Activated T-cell treated with anti-CD3 and anti-CD28 coated beads for 48 hours (primary cell): ENCODE results near the gene PIP4P1.

ENCODE experiments used
- DNase-seq: peaks from one replicate; pipeline ENCODE4 v3.0.0-alpha.2; 2020; ENCODE audit warnings: low read depth

PIP4P1 gene

DNA sequence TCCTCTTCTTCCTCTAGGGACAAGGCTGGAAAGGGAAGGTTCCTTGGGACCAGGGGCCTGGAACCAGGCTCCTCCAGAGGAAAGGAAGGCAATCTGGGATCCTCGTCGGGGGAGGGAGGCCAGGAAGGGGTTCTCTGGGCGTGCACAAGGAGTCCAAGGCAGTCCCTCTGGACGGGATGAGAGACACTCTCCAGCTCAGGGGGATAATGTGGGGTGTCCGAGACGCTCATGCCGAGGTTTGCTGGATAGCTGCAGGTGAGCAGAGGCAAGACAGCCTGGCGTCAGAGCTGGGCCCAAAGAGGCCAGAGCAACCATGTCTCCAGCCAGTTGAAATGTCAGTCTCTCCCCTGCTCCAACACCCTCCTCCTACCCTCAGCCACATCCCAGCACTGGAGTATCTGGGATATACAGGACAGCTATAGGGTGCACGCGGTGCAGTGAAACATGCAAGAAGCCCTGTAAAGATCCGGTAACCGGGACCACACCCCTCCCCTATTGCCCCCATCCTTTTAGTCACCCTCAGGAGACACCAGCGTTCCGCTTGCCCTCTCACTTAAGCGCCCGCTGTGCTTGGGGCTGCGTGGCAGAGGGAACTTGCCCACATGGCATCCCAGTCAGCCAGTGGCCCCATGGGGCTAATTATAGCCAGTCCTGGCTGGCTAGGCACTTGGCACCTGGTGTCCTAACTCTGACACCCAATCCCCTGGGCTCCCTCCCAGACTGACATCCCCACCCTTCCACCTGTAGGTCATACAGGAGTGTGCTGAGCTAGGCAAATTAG is 25.5 kb downstream of the PIP4P1 start, which contains the start of gene KLHL33:
Gene KLHL33, minus strand, starts transcription at position 585 of the 781 bp plus-strand sequence. Its CDS starts 355 bp downstream, at position 230.
- DNase-seq = no peak

- DNase-seq = no peak
Measured at GRCh38 chr14:20434701-20435581, 26.3 kb downstream of the PIP4P1 start.

GRCh38 chr14:20429801-20430669 is 31.2 kb downstream of the PIP4P1 start:
- DNase-seq = no peak

- no peak for DNase-seq
Measured at GRCh38 chr14:20428802-20429201, 32.4 kb downstream of the PIP4P1 start.

- no peak for DNase-seq
Measured at GRCh38 chr14:20428010-20428365, 33.2 kb downstream of the PIP4P1 start.

DNA sequence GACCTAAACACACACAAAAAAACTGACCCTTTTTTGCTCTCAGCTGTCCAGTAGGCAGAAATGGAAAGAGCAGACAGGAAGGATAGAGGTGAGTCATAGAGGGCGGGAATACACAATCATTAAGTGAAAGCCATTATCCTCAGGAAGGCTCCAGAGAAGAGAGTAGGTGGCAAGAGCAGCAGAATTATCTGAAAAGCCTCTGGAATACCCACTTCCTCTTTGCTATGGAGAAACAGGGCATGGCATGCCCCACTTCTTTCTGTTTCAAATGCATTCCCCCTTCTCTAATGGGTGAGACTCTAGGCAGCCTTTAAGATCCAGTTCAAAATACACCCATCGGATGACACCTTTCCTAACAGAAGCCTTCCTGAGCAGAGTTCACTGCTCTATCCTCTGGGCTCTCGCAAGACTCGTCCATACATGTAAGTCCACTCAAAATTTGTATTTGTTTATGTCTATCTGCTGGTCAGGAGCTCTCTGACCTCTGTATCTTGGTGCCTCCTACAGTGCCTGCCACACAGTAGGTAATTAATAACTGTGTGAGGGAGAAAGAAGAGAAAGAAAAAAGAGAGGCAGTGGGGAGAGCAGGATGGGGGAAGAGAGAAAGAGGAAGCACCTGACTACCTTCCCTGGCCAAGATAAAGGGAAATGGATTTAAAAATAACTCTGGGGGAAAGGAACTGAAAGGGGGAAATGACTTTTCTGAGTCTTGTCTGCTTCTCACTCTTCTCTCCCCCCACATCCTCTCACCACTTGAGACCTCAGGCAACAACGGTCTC is 33.8 kb downstream of the PIP4P1 start:
- no peak for DNase-seq

GRCh38 chr14:20424851-20425250 is 36.4 kb downstream of the PIP4P1 start:
- DNase-seq = no peak

GRCh38 chr14:20422886-20423285 is 38.3 kb downstream of the PIP4P1 start:
- no peak for DNase-seq

DNA sequence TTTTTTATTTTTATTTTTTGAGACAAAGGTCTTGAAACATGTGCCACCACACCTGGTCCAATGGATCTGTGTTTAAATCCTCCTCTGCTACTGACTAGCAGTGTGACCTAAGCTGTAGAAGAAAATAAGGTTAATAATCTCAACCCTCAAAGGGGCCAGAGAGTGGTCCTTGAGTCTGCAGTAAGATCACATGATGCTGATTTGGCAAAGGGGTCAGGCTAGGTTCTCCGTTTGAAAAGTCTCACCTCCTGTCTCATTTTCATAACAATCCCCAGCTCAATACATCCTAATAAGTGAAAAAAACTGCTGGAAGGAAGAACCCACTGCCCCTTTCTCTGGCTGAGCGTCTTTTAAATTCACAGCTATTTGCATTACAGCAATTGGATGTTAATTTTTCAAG is 40.0 kb downstream of the PIP4P1 start:
- no peak for DNase-seq

GRCh38 chr14:20419419-20419818 is 41.8 kb downstream of the PIP4P1 start:
- no peak for DNase-seq

DNA sequence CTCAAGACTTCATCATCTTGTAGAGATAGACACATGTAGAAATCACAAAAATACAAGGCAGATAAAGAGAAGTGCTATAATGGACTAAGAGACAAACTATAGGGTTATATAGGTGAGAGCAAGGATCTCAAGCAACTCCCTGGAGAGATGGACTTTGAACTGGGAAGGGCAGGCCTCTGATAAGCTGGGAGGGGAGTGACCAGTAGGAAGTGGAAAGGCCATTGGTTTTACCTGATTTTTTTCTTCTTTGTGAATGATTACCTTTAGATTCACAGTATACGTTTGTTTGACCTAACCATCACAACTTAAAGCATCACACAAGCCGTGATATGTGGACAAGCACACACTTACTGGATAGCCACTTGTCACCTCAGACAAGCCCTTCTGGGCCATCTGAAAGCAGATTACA is 42.7 kb downstream of the PIP4P1 start:
- DNase-seq = no peak

GRCh38 chr14:20417250-20418186 is 43.7 kb downstream of the PIP4P1 start:
- DNase-seq = no peak

DNA sequence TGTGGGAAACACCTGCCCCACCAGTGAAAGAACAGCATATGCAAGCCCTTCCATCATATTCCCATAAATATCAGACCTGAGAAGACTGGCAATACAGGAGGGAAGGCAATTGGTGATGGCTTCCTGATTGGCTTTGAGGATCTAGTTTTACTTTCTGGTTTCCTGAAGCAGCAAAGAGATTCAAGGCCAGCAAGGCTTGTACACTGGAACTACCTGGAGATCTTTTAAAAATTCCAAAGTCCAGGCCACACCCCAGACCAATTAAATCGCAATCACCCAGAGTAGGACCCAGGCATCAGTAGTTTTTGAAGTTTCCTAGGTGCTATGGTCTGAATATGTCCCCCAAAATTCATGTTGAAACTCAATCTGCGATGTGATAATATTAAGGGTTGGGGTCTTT is 45.0 kb downstream of the PIP4P1 start:
- no peak for DNase-seq

GRCh38 chr14:20415782-20416206 is 45.4 kb downstream of the PIP4P1 start:
- DNase-seq = no peak

- DNase-seq = no peak
Measured at GRCh38 chr14:20413744-20414082, 47.5 kb downstream of the PIP4P1 start.

GRCh38 chr14:20412876-20413743 is 48.1 kb downstream of the PIP4P1 start, which contains the start of gene TEP1:
TSS of gene TEP1 (minus strand) at chr14:20413501. CDS start at chr14:20408439, 5,062 bp downstream.
- DNase-seq = peak; percentile 71

GRCh38 chr14:20412411-20412810 is 48.8 kb downstream of the PIP4P1 start:
- DNase-seq = no peak

GRCh38 chr14:20409226-20409625 is 52.0 kb downstream of the PIP4P1 start:
- DNase-seq = no peak
